NCI-H748 (cell line): ENCODE measurements around the gene NME9.
"Not testable (repeated sequence)": the region's sequence is repeated elsewhere in the genome, so short reads cannot be mapped to it uniquely, and the experiment has no call there.

Experiments used
- DNase-seq: peaks from one replicate; lab custom pipeline; 2025; ENCODE audit not compliant: unreplicated experiment; lab: John Stamatoyannopoulos, UW

Gene NME9, protein sequence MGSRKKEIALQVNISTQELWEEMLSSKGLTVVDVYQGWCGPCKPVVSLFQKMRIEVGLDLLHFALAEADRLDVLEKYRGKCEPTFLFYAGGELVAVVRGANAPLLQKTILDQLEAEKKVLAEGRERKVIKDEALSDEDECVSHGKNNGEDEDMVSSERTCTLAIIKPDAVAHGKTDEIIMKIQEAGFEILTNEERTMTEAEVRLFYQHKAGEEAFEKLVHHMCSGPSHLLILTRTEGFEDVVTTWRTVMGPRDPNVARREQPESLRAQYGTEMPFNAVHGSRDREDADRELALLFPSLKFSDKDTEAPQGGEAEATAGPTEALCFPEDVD

DNA sequence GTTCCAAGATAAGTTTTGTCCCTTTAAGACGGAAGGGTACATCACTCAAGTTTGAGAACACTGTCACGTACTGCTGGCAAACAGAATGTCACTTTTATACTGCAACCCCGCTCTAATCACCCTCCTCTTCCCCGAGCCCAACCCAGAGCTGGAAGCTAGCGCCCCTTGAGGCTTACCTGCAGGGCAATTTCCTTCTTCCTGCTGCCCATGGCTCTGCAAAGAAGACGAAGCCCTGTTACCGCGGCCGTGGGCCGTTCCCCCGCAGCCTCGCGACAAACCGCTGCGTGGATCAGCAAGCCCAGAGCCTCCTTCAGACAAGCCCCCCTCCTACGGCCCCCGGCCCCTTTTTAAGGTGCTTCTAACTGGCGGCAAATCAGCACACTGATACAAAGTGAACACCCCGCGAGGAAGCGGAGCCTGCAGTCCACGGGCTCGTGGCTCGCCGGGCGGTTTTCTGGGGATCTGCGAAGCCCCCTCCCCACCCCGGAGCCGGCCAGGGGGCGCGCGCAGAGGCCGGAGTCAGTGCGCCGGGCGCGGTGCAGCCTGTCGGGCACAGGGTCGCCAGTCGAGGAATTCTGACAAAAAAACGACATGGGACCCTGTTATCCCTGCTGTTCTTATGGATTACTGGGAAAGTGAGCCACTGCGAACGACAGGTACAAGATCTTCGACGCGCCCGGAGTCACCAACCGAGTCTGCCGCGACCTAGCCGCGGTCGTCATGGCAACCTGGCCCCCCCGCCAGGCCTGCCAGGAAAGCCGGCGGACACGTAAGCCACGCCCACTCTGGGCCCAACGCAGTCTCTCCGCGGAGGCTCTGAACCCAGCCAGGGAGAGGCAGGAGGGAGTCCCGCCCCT lies at the start of gene NME9:
Gene NME9 (minus strand): TSS at position 725 of the 857 bp plus-strand sequence. CDS start 516 bp downstream, at position 209.
- DNase-seq, result peak; percentile 93

DNA sequence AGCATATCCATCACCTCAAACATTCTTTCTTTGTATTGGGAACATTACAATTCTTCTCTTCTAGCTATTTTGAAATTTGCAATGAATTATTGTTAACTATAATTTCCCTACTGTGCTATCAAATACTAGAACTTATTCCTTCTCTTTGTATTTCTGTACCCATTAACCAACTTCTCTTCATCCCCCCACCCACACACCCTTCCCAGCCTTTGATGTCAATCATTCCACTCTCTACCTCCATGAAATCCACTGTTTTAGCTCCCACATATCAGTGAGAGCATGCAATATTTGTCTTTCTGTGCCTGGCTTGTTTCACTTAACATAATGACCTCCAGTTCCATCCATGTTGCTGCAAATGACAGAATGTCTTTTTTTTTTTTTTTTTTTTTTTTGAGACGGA lies 49.3 kb upstream of the NME9 start:
- DNase-seq, result no peak

DNA sequence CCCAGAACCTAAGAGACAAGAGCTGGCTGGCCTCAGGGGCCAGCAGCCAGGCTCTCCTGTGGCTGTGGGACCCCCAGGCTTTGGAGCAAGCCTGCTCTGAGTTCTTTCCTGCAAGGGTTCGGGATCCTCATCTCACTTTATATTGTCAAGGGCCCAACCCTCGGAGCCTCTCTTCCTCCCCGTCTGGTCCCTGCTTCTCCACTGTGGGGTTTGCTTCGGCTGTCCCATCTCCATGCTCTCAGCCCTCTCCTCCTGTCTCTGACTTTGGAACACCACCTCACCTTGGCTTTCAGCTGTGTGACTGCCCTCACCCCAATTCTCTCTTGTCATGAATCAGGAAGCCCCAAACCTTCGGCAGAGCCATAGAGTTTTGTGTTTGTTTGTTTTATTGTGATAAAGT lies 48.7 kb upstream of the NME9 start:
- no peak for DNase-seq

DNA sequence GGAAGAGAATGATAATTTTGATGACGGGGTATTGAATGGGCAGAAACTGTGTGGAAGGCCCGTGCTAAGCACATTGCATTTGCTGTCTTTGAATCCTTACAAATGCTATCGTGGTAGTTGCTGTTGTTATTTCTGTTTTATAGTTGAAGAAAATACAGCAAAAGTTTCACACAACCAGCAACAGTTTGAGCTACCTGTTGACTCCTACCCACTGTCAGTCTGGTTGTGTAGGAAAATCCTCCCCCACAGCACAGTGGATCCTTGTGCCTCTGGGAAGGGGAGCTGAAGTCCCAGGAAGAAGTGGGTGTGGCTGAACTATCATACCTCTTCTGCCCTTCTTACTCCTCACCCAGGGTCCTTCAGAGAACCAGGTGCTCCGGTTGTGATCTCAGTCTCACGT lies 48.2 kb upstream of the NME9 start:
- DNase-seq, result no peak

DNA sequence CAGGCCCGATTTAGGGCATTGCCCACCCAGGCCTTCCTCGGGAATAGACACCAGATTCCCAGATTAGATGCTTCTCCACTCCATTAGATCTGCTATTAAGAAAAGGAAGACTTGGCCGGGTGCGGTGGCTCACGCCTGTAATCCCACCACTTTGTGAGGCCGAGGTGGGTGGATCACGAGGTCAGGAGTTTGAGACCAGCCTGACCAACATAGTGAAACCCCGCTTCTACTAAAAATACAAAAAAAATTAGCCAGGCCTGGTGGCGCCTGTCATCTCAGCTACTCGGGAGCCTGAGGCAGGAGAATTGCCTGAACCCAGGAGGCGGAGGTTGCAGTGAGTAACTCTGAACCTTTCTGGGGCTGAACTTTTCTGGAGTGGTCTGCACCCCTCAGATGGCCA lies 47.6 kb upstream of the NME9 start:
- not testable (repeated sequence) for DNase-seq

DNA sequence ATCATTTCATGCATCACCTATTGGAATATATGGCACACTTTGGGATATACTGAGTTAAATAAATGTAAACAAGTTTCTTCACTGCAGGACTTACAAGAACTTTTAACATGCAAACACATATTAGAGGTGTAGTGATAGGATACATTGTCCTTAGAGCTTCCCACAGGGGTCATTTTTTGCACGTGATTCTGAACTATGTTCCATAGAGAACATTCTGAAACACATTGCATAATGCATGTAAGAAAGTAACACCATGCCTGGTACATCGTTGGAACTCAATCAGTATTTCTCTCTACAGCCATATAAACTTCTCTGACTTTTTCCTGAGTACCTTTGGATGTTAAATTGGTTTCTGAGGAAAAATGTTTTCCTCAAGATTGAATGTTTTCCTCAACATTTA lies 47.0 kb upstream of the NME9 start:
- no peak for DNase-seq

DNA sequence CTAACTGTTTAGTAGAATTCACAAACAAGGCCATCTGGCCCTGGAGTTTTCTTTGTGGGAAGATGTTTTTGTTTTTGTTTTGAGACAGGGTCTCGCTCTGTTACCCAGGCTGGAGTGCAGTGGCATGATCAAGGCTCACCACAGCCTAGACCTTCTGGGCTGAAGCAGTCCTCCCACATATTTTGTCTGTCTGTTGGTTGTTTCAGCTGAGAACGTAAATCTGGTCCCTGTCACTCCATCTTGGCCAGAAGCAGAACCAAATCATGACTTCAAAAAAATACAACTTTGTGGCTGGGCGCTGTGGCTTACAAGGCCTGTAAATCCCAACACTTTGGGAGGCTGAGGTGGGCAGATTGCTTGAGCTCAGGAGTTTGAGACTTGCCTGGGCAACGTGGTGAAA lies 45.8 kb upstream of the NME9 start:
- no peak for DNase-seq

DNA sequence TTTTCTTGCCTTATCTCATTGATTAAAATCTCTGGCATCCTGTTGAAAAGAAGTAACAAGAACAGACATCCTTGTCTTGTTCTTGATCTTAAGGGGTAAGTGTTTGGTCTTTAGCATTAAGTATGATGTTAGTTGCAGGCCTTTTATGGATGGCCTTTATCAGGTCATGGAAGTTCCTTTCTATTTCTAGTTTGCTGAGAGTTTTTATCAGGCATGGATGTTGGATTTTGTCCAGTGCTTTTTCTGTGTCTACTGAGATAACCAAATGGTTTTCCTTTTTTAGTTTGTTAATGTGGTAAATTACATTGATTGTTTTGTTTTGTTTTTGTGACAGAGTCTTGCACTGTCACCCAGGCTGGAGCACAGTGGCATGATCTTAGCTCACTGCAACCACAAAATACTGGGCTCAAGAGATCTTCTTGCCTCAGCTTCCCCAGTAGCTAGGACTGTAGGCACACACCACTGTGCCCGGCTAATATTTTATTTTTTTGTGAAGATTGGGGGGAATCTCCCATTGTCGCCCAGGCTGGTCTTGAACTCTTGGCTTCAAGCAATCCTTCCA lies 45.0 kb upstream of the NME9 start:
- DNase-seq, result no peak

DNA sequence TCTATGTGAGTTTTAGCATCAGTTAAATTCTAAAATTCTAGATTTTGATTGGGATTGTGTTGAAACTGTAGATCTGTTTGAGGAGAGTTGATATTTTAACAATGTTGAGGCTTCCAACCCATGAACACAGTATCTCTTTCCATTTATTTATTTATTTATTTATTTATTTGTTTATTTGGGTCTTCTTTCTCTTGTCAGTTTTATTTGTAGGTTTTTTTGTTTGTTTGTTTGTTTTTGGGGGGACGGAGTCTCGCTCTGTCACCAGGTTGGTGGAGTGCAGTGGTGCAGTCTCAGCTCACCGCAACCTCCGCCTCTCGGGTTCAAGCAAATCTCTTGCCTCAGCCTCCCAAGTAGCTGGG lies 44.1 kb upstream of the NME9 start:
- no peak for DNase-seq

DNA sequence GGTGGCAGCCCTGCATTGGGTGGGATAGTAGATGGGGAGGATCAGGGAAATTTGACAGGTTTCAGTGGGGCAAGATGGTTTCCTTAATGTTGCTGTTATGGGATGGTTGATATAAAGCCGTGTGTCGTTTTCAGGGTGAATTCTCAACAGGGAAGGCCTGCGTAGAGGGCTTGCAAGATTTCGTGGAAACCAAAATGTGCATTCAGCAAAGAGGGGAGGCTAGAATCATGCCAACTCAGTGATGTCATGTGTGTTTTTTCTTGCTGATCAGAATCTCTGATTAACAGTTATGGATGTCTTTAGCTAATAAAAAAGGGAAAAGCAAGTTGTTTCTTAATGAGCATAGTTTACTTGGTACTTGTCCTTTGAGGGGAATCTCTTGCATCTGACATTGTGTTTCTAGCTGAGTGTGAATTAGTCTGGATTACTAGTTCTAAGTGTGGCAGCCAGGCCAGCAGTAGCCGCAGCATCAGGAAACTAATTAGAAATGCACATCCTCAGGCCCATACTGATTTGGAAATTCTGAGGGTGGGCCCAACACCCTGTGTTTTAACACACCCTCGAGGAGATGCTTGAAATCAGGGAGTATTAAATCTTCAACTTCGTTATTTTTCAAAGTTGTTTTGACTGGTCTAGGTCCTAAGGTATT lies 43.6 kb upstream of the NME9 start:
- no peak for DNase-seq

DNA sequence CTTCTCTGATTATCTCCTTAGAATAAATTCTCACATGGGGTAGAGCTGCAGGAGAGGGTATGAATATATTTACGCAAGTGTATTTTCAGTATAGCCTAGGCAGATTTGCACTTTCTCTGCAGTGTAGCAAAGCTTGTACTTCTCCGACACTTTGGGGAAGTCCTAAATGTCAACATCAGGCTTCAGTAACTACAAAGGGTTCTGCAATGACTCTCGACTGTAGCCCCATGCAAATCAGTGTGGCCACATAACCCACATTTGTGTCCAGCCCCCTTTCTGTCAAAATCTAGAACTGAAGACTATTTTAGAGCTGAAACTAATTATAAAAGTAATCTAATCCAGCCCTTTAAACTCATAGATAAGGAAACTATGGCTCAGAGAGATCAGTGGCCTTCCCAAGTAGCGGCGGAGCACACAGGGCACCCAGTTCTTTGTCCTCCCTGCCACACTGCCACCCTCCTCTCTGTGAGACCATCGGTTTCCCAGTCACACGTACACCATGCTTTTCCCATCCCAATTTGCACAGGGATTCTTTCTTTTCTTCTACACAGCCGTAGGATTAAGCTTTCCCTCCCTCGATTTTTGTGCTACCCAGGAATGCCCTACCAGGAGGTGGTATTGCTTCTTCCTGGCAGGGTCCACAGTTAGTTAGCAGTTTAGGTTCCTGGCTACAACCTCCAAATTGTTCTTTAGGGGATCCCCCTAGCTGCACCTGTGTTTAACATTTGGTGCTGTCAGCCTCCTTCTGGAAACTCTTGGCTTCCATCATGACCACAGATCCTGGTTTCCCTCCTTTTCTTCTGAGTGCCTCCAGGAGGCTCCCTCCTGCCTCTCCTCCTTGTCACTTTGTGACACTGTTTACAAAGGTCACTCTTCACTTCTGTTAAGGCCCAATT lies 41.7 kb upstream of the NME9 start:
- no peak for DNase-seq

DNA sequence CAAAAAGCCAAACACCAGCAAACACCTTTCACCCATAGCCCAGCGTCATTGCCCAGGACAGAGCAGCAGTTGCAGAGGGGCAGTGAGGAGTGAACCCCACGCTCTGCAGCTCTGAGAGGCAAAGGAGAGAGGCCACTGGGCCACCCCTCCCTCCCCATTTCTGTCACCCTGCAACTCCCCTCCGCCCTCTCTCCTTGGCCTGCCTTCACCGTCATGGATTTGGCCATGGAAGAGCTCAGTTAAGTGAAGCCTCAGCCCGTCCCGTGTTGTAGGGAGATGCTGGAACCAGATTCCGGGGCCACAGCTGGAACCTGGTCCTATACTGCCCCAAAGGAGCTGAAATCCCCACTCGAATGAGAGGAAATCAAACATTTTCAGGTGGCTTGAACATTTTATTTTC lies 40.7 kb upstream of the NME9 start:
- DNase-seq, result no peak

DNA sequence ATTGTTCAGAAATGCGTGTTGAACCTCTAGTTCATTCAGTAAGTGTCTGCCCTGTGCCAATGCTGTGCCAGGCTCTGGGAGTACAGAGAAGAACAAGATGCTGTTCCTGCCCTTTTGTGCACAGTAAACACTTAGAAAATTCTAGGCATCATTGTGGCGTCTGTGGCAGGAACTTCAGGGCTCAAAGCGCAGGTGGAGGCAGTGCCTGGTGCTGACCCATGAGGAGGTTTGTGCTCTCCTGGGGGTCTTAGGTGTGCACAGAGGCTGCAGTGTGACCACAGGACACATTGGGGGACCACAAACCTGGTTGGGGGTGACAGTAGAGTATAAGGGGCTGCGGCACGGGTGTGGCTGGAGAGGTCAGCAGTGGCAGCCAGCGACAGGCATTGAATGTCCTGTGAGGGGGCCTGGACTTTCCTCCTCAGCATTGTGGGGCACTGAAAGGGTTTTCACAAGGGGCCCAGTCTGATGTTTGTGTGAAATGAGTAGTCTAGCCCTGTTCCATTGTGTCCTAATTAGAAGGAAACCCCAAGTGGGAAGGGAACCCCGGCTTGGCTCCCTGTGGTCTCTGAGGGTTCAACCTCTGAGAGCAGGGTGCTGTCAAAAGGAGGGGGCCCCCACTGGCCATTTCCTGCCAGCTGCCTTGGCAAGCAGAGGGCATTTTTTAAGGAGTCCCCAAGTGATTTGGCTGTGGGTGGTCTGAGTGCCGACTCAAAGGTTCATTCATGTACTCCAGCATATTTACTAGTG lies 39.7 kb upstream of the NME9 start:
- DNase-seq, result no peak

DNA sequence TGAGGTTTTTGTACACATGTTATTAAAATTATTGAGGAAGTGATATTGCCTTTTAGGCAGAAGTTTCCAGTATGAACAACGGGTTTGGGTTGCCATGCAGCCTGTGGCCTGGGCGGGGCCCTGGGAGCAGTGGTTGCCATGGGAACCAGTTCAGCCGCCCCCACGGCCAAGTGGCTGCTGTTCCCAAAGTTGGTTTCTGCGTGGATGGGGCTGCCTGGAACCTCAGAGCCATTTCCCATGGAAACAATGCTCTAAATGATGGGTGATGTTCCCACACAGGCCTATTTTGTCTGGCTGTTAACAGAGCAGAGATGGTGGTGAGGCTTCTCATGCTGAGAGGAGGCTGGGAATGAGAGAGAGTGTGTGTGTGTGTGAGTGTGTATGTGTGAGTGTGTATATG lies 38.3 kb upstream of the NME9 start:
- DNase-seq, result peak; percentile 5

DNA sequence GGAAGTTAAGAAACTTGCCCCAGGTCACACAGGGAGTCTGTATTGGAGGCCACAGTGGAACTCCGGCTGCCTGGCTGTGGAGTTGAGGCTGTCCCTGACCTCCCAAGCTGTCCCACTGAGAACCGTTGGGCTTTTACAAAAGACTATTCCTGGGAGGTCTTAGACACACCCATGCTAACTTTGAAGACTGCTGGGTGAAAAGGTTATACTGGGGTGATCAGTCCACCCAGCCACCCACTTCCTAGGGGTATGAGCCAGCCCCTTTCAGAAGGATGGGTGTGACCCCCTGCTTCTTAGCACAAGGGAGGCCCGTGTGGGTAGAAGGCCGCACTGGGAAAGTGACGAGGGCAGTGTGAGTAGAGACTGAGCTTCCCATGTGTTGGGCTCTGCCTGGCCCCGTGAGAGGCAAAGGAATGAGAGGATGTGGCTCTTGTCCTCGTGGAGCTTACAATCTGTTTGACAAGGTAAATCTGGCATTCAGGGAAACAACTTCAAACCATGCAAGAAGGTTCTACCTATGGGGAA lies 37.7 kb upstream of the NME9 start:
- DNase-seq, result no peak

DNA sequence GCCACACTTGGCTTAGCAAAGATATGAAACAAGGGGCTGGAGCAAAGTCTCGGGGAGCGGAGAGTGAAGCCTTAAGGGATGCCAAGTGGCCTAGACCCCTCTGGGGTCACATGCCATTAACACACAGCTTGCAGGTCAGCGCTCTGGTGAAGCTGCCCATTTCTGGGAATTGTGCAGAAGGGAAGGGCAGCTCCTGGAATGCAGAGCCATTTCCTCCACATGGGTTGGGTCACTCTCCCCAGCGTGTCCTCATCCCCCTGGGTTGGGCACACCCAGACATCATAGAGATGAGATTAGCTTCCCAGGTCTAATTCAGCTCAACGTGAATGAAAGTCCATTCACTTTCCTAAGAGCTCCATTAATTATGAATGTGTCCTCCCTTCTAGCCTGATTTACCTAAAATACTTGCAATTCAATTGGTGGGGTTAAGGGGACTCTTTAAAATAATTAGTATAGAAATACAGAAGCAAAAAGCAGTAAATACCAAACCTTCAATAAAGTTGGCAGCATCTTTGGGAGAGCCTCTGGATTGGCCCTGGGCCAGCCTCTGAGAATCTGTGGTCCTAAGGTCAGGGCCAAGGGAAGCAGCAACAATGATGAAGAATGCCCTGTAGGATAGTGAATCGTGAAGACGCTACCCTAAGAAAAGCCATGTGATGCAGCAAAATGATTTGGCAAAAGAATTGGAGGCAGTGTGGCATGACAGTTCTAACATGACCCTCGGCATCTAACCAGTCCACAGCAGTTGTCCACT lies 36.5 kb upstream of the NME9 start:
- no peak for DNase-seq

DNA sequence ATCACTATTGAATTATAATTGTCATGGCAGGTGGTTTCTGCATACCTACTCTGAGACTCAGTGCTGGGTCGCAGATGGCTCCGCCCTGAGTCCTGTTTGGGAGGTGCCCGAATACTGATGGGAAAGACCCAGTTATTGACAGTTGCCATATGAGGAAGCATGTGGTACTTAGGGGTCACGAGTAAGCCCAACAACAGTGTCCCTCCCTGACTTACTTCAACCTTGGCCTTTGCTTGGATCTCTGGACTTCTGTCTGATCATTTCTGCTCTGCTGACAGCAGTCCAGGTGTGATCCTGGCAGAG lies 35.6 kb upstream of the NME9 start:
- no peak for DNase-seq

DNA sequence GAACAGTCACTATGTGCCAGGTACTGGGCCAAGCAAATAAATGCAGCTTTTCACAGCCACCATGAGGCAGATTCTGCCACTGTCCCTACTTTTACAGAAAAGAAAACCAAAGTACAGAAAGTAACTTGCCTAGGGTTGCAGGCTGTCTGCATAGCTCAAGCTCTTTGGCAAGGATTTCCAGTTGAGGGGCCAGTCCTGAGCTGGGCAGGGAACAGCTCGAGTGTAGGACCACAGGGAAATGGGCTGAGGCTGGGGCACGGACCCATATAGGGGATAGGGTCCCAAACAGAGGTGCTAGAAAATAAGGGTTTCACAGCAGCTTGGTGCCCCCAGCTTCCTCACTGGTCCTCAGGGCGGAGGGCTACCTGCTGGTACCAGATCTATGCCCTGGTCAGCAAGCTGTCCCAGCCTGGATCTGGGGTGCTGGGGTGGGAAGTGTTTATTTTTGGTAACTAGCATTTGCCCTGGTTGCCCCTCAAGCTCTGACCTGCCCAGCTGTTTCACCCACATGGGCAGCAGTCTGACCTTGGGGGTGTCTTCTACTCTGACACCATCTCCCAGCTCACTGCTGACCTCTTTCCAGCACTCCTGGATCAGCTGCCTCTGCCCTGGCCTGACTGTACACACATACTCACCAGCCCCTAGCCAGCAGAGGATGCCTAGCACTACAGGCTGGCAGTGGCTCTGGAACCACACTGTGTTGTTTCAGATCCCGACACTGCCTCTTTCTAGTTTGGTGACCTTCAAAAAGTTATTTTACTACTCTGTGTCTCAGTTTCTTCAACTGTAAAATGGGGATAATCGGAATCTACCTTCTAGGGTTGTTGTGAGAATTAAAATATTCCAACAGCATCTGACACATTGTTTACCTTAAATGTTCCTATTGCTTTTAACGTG lies 35.0 kb upstream of the NME9 start:
- no peak for DNase-seq
